BLaER1 treated with 17β-estradiol and CSF1 and Interleukin-3, amounts not matched to agents 10 nM and 100 nM (cell line): ENCODE measurements around the gene NOP9.
A peak's percentile ranks its signal among the peaks of the same experiment; 100 is the strongest.

ENCODE experiments used
- H3K27ac ChIP-seq, 11 experiments: shearing (Covaris generic); formaldehyde crosslinking; 2 replicates each; pipeline ENCODE4 v1.8.1; 2022
- H3K27me3 ChIP-seq, 11 experiments: shearing (Covaris generic); formaldehyde crosslinking; 2 replicates each; pipeline ENCODE4 v1.8.1; 2022
- H3K36me3 ChIP-seq, 11 experiments: shearing (Covaris generic); formaldehyde crosslinking; 2 replicates each; pipeline ENCODE4 v1.8.1; 2022
- H3K4me1 ChIP-seq, 10 experiments: shearing (Covaris generic); formaldehyde crosslinking; 2 replicates each; pipeline ENCODE4 v1.8.1; 2022
- H3K4me2 ChIP-seq, 11 experiments: shearing (Covaris generic); formaldehyde crosslinking; 2 replicates each; pipeline ENCODE4 v1.8.1; 2022
- H3K4me3 ChIP-seq, 10 experiments: shearing (Covaris generic); formaldehyde crosslinking; 2 replicates each; pipeline ENCODE4 v1.8.1; 2022
- H3K9ac ChIP-seq, 11 experiments: shearing (Covaris generic); formaldehyde crosslinking; 2 replicates each; pipeline ENCODE4 v1.8.1; 2022
- H3K9me3 ChIP-seq, 11 experiments: shearing (Covaris generic); formaldehyde crosslinking; replicated peaks in 1 of 11; 2 replicates each; pipeline ENCODE4 v1.8.1; 2022
- H4K20me1 ChIP-seq, 11 experiments: shearing (Covaris generic); formaldehyde crosslinking; 2 replicates each; pipeline ENCODE4 v1.8.1; 2022
- Cebpa-rat ChIP-seq, 11 experiments: shearing (Covaris generic); IDR thresholded peaks; 2 replicates each; pipeline ENCODE4 v1.8.1; 2022

Gene NOP9

DNA sequence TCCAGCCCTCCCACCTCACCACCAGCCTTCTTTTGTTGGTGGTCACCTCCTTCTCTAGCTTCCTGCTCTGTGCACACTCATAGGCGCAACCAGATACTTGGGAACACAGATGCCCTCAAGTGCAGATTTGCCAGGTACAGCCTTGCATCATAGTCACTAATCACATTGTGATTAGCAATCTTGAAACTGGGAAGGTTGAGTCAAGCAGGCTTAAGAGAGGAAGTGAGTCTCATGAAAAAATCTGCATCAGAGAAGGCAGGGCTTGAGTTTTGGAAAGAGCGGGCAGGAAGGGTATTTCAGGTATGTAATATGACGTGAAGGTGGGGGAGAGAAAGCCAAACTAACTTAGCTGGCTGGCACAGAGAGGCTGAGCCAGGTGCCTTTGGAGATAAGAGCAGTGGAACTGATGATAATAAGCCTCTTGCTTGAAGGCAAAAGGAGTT is 25.5 kb upstream of the NOP9 start:
- Histone ChIP-seq H3K27me3 (no peaks in the 10 kb centered on the region), H3K4me2 (peak overlapping the region in 8 of 11 experiments; percentile 10 to 97 (median 90); a peak in 16 of 22 replicates), H3K4me1 (peaks cover 34 to 92% (median 78%) of the 10 kb centered on the region in 10 experiments), H3K9ac (peak overlapping the region in 6 of 11 experiments; percentile 3 to 98 (median 60); a peak in 9 of 22 replicates), H3K4me3 (no peak overlapping the region), H3K36me3 (peaks cover 0 to 14% (median 10%) of the 10 kb centered on the region in 11 experiments; a peak in 16 of 22 replicates), H3K27ac (peak overlapping the region in 8 of 11 experiments; percentile 28 to 100 (median 98); a peak in 16 of 22 replicates), H3K9me3 (peaks cover 0 to 9% (median 0%) of the 10 kb centered on the region in 11 experiments; a peak in 2 of 22 replicates), H4K20me1 (no peaks in the 10 kb centered on the region)
- peak in 3 of 11 experiments; percentile 41 to 76 (median 68); a peak in 4 of 22 replicates for TF ChIP-seq Cebpa-rat (IDR thresholded peaks at IDR 0.05)

DNA sequence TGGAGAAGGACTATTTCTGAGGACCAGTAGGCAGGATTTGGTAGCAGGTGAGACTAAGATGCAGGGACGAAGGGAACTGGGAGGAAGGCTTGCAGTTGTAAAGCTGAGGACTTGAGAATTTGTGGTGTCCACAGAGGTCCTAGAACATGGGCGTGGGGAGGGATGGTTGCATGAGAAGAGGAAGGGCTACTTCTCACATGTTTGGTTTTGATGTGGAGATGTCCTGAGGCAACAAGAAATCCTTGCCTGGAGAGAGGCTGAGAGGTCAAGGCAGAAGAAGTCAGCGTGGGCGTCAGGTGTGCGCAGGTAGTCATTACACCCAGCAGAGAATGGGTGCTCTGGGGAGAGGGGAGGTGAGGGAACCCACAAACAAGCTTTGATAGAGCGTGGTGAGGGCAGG is 22.6 kb upstream of the NOP9 start:
- no peaks in the 10 kb centered on the region for H4K20me1 ChIP-seq
- peak overlapping the region in 10 of 11 experiments; percentile 52 to 83 (median 72); a peak in 17 of 22 replicates for H3K9ac ChIP-seq
- H3K4me2 ChIP-seq, result peak overlapping the region in 10 of 11 experiments; percentile 70 to 97 (median 88); a peak in 19 of 22 replicates
- peak overlapping the region; percentile 68 to 100 (median 90); a peak in 21 of 22 replicates for H3K27ac ChIP-seq
- H3K36me3 ChIP-seq, result no peaks in the 10 kb centered on the region
- TF ChIP-seq Cebpa-rat (IDR thresholded peaks at IDR 0.05), result no peak
- peaks cover 40 to 100% (median 93%) of the 10 kb centered on the region in 10 experiments for H3K4me1 ChIP-seq
- H3K4me3 ChIP-seq, result no peak overlapping the region; a peak in 1 of 20 replicates
- H3K9me3 ChIP-seq, result peaks cover 0 to 9% (median 0%) of the 10 kb centered on the region in 11 experiments; a peak in 2 of 22 replicates
- no peaks in the 10 kb centered on the region for H3K27me3 ChIP-seq

DNA sequence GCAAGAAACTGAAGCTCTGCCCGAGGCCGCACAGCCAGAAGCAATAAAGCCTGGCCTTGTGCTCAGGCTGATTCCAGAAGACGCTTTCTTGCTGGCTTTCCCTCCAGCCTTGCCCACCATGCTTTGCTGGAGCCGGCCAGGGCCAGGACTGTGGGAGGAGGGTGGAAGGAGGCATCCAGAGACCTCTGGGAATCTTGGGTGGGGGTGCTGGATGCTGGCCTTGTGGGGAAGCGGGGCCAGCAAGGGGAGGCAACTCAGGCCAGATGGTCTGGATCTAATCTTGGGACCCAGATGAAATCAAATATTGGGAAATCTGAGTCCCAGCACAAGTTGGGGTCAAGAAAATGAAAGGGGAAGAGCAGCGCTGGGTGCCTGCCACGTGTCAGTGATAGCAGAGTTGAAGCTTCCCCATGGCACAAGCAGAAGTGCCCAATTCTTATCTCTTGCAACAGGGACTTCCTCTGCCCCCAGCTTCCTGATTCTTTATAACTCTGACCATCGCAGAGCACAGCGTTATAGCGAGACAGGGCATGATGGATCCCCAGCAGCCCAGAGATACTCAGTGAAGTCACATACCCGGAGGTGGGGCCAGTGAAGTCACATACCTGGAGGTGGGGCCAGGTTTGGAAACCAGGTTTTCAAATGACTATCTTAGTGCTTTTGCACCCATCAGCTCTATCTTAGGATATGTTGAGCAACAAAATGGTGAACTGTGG is 21.9 kb upstream of the NOP9 start:
- peak overlapping the region; percentile 68 to 100 (median 90) for H3K27ac ChIP-seq
- H3K27me3 ChIP-seq, result no peaks in the 10 kb centered on the region
- peak in 8 of 11 experiments; percentile 32 to 82 (median 68); a peak in 12 of 22 replicates for TF ChIP-seq Cebpa-rat (IDR thresholded peaks at IDR 0.05)
- H4K20me1 ChIP-seq, result no peaks in the 10 kb centered on the region
- peaks cover 33 to 100% (median 91%) of the 10 kb centered on the region in 10 experiments for H3K4me1 ChIP-seq
- H3K36me3 ChIP-seq, result no peaks in the 10 kb centered on the region
- H3K9me3 ChIP-seq, result peaks cover 0 to 9% (median 0%) of the 10 kb centered on the region in 11 experiments; a peak in 2 of 22 replicates
- H3K4me3 ChIP-seq, result peak overlapping the region in 2 of 10 experiments; percentile 10 to 21; a peak in 3 of 20 replicates
- H3K4me2 ChIP-seq, result peak overlapping the region; percentile 70 to 97 (median 86)
- peak overlapping the region; percentile 27 to 83 (median 72); a peak in 19 of 22 replicates for H3K9ac ChIP-seq

DNA sequence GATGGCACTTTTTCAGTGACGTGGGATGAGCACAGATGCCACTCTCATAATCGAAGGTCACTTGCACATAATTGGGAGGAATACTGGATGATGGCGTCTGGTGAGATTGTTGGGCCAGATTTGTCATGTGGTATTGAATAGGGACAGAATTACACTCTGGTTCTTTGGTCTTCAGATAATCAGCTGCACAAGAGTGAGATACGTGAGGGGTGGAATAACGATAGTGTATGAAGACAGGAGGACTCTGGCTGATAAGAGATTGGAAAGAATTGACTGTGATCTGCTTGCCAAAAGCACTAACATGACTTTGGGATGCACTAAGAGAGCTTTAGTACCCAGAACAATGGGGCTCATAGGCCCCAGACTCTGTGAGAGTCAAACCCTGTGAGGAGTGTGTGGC is 21.2 kb upstream of the NOP9 start:
- H3K4me1 ChIP-seq, result peaks cover 32 to 100% (median 85%) of the 10 kb centered on the region in 10 experiments
- TF ChIP-seq Cebpa-rat (IDR thresholded peaks at IDR 0.05), result no peak

DNA sequence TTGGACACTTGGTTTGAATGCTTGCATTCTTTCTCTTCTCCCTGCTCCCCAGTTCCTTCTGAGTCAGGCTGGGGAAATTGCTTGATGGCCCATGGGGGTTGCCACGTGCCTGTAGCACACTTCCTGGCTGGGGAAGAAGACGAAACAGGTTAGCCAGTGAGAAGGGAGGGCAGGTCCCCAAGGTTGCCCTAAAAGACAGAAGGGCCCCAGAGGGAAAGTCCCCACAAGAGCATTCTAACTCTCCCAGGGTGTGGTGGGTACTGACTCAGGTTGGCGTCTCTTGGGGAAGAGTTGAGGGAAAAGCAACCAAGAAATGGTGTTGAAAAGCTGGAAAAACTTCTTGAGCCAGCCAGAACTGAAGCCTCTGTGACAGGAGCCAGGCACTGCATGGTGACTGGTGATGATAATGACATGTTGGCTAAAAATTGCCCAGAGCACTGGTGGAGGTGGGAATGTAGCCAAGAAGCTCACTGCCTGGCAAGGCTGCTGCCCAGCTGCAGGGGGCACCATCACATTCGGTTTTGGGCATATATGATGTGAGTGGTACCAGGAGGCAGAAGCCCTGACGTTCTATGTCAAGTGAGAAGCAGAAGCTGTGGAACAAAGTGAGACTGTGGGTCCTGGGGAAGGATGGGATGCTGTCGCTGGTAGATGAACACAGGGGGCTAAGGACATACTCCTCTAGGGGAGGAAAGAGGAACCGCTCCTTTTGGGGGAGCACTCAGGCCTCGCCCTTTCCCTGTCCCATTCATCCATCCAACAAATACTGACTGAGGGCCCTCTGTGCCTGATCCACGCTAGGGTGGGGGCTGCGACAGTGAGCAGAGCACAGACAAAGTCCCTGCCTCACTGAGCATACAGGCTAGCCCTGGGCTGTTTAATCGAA is 20.1 kb upstream of the NOP9 start:
- TF ChIP-seq Cebpa-rat (IDR thresholded peaks at IDR 0.05), result no peak
- H4K20me1 ChIP-seq, result no peaks in the 10 kb centered on the region
- no peaks in the 10 kb centered on the region for H3K27me3 ChIP-seq
- peaks cover 32 to 98% (median 77%) of the 10 kb centered on the region in 10 experiments for H3K4me1 ChIP-seq
- no peaks in the 10 kb centered on the region for H3K36me3 ChIP-seq
- peak overlapping the region; percentile 70 to 97 (median 86) for H3K4me2 ChIP-seq
- peak overlapping the region in 7 of 11 experiments; percentile 13 to 83 (median 31); a peak in 11 of 22 replicates for H3K9ac ChIP-seq
- H3K27ac ChIP-seq, result peak overlapping the region; percentile 48 to 100 (median 90); a peak in 21 of 22 replicates
- H3K4me3 ChIP-seq, result 0 out of 20 replicates have a peak overlapping the region, but pooled peaks of 1 of the 10 experiments have one; percentile 2
- H3K9me3 ChIP-seq, result peaks cover 0 to 9% (median 0%) of the 10 kb centered on the region in 11 experiments; a peak in 2 of 22 replicates

More for the DNA sequence above, 21.2 kb upstream of the NOP9 start:
- no peaks in the 10 kb centered on the region for H3K36me3 ChIP-seq
- H3K4me2 ChIP-seq, result peak overlapping the region; percentile 70 to 97 (median 86)
- H3K27me3 ChIP-seq, result no peaks in the 10 kb centered on the region
- H3K27ac ChIP-seq, result peak overlapping the region; percentile 48 to 100 (median 90); a peak in 20 of 22 replicates
- H3K9ac ChIP-seq, result peak overlapping the region in 7 of 11 experiments; percentile 16 to 83 (median 77); a peak in 11 of 22 replicates
- no peaks in the 10 kb centered on the region for H4K20me1 ChIP-seq
- H3K4me3 ChIP-seq, result peak overlapping the region in 3 of 10 experiments; percentile 4 to 21 (median 10); a peak in 2 of 20 replicates
- peaks cover 0 to 9% (median 0%) of the 10 kb centered on the region in 11 experiments; a peak in 2 of 22 replicates for H3K9me3 ChIP-seq

DNA sequence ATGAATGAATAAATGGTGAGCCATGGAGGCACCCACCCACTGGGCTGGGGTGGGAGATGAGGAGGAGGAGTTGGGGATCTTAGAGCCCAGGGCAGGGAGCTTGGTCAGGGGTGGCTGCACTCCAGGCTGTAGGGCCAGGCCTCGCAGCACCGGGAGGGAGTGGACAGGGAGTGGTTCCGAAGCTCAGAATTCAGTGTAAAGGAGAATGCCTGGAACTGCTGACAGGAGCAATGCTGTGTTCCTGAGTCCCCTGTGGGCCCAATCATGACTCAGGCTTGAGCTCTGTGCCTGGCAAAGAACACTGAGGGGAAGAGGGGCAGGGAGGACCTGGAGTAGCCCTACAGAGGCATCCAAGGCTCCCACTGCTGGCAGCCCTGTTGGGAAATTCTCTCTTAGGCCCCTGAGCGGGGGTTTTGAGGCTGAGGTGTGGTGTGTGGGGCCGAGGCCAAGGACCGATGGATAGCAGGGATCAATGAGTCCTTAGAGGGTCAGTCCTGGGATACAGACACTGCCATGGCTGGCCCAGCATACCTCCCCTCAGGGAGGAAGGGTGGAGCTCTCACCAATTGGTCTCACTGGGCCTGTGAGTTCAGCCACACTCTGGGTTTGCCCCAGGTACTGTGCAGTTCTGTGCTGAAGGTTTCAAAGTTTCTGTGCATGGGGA is 18.7 kb upstream of the NOP9 start:
- Histone ChIP-seq H3K36me3 (no peaks in the 10 kb centered on the region), H3K9me3 (peaks cover 0 to 9% (median 0%) of the 10 kb centered on the region in 11 experiments; a peak in 2 of 22 replicates), H3K27ac (peak overlapping the region in 9 of 11 experiments; percentile 12 to 100 (median 94); a peak in 16 of 22 replicates), H3K4me1 (peaks cover 32 to 87% (median 69%) of the 10 kb centered on the region in 10 experiments), H3K4me3 (no peak overlapping the region), H3K4me2 (peak overlapping the region in 7 of 11 experiments; percentile 31 to 97 (median 92); a peak in 13 of 22 replicates), H4K20me1 (no peaks in the 10 kb centered on the region; a peak in 1 of 22 replicates), H3K9ac (peak overlapping the region in 3 of 11 experiments; percentile 4 to 52 (median 18); a peak in 3 of 22 replicates), H3K27me3 (no peaks in the 10 kb centered on the region)
- TF ChIP-seq Cebpa-rat (IDR thresholded peaks at IDR 0.05), result no peak

DNA sequence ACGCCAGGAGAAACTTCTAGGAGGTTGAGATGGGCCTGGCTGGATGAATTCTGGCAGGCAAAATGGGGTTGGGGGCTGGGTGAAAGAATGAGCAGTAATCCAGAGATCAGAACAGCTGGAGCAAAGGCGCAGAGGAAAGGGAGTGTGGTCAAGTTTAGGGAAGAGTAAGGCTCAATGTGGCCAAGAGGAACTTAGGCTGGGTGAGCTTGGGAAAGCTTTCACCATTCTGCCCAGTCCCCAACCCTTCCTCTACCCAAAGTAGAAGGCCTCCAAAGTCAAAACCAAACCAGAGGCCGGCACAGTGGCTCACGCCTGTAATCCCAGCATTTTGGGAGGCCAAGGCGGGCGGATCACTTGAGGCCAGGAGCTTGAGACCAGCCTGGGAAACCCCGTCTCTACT is 18.0 kb upstream of the NOP9 start:
- peaks cover 32 to 80% (median 63%) of the 10 kb centered on the region in 10 experiments for H3K4me1 ChIP-seq
- peaks cover 0 to 9% (median 0%) of the 10 kb centered on the region in 11 experiments; a peak in 2 of 22 replicates for H3K9me3 ChIP-seq
- no peaks in the 10 kb centered on the region; a peak in 1 of 22 replicates for H4K20me1 ChIP-seq
- H3K27me3 ChIP-seq, result no peaks in the 10 kb centered on the region
- H3K27ac ChIP-seq, result peak overlapping the region in 7 of 11 experiments; percentile 46 to 100 (median 97); a peak in 11 of 22 replicates
- H3K4me3 ChIP-seq, result no peak overlapping the region
- no peaks in the 10 kb centered on the region for H3K36me3 ChIP-seq
- peak overlapping the region in 1 of 11 experiments; percentile 34; a peak in 1 of 22 replicates for H3K9ac ChIP-seq
- TF ChIP-seq Cebpa-rat (IDR thresholded peaks at IDR 0.05), result no peak
- H3K4me2 ChIP-seq, result peak overlapping the region in 7 of 11 experiments; percentile 31 to 97 (median 92); a peak in 13 of 22 replicates
